ENCODE measurements around the gene OXGR1.

The OXGR1 gene

DNA sequence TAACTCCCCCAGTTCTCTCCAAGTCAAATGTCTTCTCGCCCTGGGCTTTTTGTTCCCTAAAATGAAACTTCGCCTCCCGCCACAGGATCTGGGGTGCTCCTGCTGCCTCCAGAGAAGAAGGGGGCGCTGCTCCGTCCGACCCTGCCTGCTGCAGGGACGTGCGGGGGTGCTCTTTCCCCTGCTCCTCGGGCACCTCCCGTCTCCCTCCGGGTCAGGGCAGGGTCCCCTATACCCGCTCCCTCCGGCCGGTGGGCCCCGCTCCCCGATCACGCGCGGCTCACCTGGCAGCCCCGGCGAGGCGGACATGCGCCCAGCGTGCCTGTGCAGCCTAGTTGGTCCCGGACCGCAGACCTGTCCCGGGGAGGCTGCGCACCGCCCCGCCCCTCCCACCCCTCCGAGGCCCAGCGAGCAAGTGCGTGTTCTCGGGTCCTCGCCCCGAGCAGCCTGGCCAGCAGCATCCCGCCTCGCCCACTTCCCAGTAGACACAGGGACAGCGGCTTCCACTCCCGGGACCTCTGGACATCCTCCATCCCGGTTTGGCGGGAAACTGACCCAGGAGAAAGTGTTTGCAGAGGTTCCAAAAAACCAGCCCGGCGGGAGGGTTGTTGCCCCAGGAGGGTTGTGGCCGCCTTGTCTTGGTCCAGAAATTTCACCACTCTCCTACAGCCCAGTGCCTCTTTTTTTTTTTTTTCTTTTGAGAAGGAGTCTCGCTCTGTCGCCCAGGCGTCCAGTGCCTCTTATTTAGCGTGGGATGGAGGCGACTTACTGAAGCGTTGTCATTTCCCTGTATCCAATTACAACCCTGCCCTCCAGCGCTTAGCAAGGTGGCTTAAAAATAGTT lies at the start of gene OXGR1:
Gene OXGR1 (minus strand): TSS at position 460 of the 841 bp plus-strand sequence. CDS start 6,717 bp downstream, outside the sequence.
- no peaks in the 10 kb centered on the region for H3K9me3 ChIP-seq (ENCODE audit: severe bottlenecking)
- no peaks in the 10 kb centered on the region for H3K36me3 ChIP-seq
- H3K27me3 ChIP-seq (ENCODE audit: insufficient read depth, low read depth, severe bottlenecking) = no peaks in the 10 kb centered on the region
- DNase-seq = no peak
- no peak within 1 kb of the TSS for H3K27ac ChIP-seq
- TF ChIP-seq, protein P1, sequence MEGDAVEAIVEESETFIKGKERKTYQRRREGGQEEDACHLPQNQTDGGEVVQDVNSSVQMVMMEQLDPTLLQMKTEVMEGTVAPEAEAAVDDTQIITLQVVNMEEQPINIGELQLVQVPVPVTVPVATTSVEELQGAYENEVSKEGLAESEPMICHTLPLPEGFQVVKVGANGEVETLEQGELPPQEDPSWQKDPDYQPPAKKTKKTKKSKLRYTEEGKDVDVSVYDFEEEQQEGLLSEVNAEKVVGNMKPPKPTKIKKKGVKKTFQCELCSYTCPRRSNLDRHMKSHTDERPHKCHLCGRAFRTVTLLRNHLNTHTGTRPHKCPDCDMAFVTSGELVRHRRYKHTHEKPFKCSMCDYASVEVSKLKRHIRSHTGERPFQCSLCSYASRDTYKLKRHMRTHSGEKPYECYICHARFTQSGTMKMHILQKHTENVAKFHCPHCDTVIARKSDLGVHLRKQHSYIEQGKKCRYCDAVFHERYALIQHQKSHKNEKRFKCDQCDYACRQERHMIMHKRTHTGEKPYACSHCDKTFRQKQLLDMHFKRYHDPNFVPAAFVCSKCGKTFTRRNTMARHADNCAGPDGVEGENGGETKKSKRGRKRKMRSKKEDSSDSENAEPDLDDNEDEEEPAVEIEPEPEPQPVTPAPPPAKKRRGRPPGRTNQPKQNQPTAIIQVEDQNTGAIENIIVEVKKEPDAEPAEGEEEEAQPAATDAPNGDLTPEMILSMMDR (IDR thresholded peaks at IDR 0.05; ENCODE audit: low read depth, low read length) = no peak
- no peak within 1 kb of the TSS for H3K4me3 ChIP-seq (ENCODE audit: low read depth, low read length)

DNA sequence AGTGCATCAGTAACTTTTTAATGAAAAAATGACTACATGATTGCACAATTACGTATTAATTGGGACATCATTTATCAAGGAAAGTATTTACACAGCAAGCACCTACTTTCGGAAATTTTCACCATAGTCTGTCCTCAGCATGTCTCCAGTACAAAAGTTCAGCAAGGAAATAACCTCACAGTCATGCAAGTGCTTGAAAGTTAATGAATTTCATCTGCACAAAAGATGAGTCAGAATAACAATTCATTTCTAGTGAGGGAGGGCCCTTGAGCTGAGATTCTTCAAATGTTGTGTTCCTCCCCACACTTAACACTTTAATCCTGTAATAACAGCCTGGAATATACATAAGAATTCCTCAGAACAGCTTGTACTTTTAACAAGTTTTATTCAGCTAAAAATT lies 49.0 kb upstream of the OXGR1 start:
- TF ChIP-seq, protein P1 (IDR thresholded peaks at IDR 0.05; ENCODE audit: low read depth, low read length) = no peak
- DNase-seq = no peak
- Histone ChIP-seq H3K27me3 (ENCODE audit: insufficient read depth, low read depth, severe bottlenecking) (no peaks in the 10 kb centered on the region), H3K36me3 (no peaks in the 10 kb centered on the region), H3K9me3 (ENCODE audit: severe bottlenecking) (no peaks in the 10 kb centered on the region), H3K27ac (no peak overlapping the region), H3K4me3 (ENCODE audit: low read depth, low read length) (no peak overlapping the region)

DNA sequence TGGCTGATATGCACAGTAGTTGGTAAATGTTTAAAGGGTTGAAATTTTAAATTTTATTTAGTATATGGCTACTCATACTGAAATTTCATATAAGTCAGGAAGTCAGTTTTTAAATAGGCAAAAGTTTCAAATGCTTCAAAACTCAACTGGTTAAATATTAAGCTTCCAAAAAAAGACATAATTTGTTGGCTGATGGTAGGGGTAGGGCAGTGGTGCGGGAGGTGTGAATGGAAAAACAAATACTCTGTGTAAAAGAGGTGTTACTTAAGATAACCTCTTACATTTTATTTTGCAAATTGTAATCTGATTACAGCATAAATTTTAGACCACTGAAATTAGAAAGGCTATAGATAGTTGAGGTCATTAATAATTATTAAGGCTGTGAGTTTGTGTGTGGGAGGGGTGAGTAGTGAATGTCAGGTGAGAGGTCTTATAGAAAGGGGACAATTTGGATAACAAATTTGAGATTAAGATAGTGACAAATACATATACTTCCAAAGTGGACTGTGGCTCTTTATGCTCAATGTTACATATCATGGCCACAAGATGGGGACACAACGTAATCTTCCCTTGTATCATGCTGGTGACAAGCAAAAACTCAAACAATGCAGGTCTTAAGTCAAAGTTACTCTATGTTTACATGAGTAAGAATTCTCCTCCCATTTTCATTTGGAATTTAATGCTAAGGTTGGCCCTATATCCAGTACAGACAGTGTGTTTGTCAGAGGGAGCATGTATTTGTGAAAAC lies 36.6 kb upstream of the OXGR1 start:
- TF ChIP-seq, protein P1 (IDR thresholded peaks at IDR 0.05; ENCODE audit: low read depth, low read length) = peak; percentile 58
- peaks cover 2% of the 10 kb centered on the region for H3K9me3 ChIP-seq (ENCODE audit: severe bottlenecking)
- H3K36me3 ChIP-seq = no peaks in the 10 kb centered on the region
- H3K27ac ChIP-seq = no peak overlapping the region
- H3K27me3 ChIP-seq (ENCODE audit: insufficient read depth, low read depth, severe bottlenecking) = no peaks in the 10 kb centered on the region
- DNase-seq = peak; percentile 40
- no peak overlapping the region for H3K4me3 ChIP-seq (ENCODE audit: low read depth, low read length)

DNA sequence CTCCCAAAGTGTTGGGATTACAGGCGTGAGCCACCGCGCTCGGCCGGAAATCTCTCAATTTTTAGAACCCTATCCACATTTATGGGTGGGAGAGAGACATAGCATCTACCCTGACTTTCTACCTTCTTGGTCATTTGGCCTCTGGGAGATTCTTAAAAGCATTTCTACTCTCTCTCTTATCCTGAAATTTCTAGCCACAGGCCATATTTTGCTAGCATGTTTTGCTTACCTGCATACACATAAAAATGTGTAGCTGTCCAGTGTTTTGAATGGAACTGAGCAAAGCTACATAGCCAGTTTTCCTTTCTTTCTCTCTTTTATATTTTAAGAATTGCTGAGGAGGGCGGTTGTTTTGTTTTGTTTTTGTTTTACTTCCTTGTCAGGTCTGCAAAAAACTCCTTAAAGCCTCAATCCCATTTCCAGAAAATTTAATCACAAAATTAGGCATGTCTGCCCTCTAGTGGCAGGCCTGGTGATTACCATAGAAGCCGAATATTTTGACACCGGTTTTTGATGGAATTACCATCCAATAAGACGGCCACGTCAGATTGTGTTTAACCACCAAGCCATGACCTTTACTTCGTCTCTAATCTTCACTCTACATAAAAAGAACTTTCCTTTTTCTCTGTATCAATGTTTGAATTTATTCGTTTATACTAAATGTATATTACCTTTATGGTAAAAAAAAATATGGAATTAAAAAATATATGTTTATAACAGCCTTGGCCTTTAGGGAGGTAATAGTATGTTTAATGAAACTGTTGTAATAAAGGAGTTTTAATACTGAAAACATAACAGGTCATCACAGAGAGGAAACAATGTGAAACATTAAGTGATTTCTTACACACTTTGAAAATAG lies 34.4 kb upstream of the OXGR1 start:
- H3K27ac ChIP-seq = no peak overlapping the region
- no peak overlapping the region for H3K4me3 ChIP-seq (ENCODE audit: low read depth, low read length)
- TF ChIP-seq, protein P1 (IDR thresholded peaks at IDR 0.05; ENCODE audit: low read depth, low read length) = peak; percentile 76
- H3K9me3 ChIP-seq (ENCODE audit: severe bottlenecking) = no peaks in the 10 kb centered on the region
- H3K36me3 ChIP-seq = no peaks in the 10 kb centered on the region
- peak; percentile 69 for DNase-seq
- no peaks in the 10 kb centered on the region for H3K27me3 ChIP-seq (ENCODE audit: insufficient read depth, low read depth, severe bottlenecking)

DNA sequence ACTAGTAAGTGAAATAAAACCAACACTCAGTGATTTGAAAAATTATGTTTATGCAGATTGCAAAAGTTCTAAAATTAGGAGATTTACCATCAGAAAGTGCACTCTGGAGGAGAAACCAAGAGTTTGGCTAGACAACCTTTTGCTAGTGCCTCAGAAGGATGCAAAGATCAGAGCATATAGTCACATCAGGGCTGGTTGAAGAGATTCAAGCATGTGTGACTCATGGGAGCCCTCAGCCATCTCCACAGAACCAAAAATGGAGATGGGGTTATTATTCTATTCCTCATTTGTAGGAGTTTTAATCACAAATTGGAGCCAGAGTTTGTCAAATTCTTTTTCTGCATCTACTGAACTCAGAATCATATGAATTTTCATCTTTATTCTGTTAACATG lies 32.9 kb upstream of the OXGR1 start:
- TF ChIP-seq, protein P1 (IDR thresholded peaks at IDR 0.05; ENCODE audit: low read depth, low read length) = no peak
- Histone ChIP-seq H3K9me3 (ENCODE audit: severe bottlenecking) (no peaks in the 10 kb centered on the region), H3K4me3 (ENCODE audit: low read depth, low read length) (no peak overlapping the region), H3K36me3 (no peaks in the 10 kb centered on the region), H3K27ac (no peak overlapping the region), H3K27me3 (ENCODE audit: insufficient read depth, low read depth, severe bottlenecking) (no peaks in the 10 kb centered on the region)
- no peak for DNase-seq
